ENCODE data around the gene MYOF.

DNA sequence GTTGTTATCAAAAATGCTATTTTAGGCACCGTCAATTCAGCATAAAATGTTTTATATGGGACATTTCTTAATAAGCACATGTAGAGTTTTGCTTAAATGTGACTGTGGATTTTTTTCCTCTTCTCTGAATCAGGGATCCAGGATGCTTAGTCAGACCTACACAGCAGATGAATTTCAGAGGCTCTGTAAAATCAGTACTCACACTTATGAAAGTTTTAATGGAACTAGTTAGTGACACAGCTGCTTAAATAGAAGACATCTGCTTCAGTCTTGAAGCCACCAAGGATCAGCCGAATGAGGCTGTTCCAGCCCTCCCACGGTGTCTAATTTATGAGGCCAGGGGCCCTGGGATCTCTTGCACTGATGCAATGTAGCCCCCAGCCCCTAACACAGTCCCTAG is 136.0 kb downstream of the MYOF start:
- TF ChIP-seq GATA2 (IDR thresholded peaks at IDR 0.05; ENCODE audit: low read depth, low read length): no peak
- no peak for TF ChIP-seq GATA3 (IDR thresholded peaks at IDR 0.05; ENCODE audit: low read depth, low read length)
